MCF 10A (cell line): ENCODE results near the gene TBC1D4. TPM values are rescaled to one million over a fixed set of nuclear protein-coding genes. Genes with fewer than 3 reads are reported as not detected.
A peak's percentile ranks its signal among the peaks of the same experiment; 100 is the strongest.

Source experiments
- BruUV-seq: library from RNA; stranded (reverse); fragments of 400-500 nt; replicated peaks from 2 replicates; lab custom pipeline; 2021; lab: Mats Ljungman, UMichigan
- CTCF ChIA-PET: fragments of 300-600 bp; sonication (Branson Sonifier 250); formaldehyde crosslinking; extraction: SDS; loops from one replicate; lab custom pipeline; 2021; ENCODE audit warnings: antibody characterized with exemption, inconsistent platforms; lab: Yijun Ruan, JAX
- POLR2A ChIA-PET: fragments of 300-600, 350-650 bp; sonication (Branson Sonifier 250); formaldehyde crosslinking; extraction: SDS; loops from one replicate; lab custom pipeline; 2020; ENCODE audit warnings: antibody characterized with exemption, inconsistent platforms; lab: Yijun Ruan, JAX
- DNase-seq: peaks from one replicate; pipeline ENCODE4 v3.0.0-alpha.2; 2018; ENCODE audit not compliant: unreplicated experiment
- H3K27ac Mint-ChIP-seq: one replicate; pipeline ENCODE4 v1.8.0; 2022; ENCODE audit warnings: mild to moderate bottlenecking, low read depth, mixed read lengths; ENCODE audit not compliant: unreplicated experiment
- H3K27me3 Mint-ChIP-seq: one replicate; pipeline ENCODE4 v1.8.0; 2022; ENCODE audit warnings: mixed read lengths; ENCODE audit not compliant: insufficient read depth, unreplicated experiment
- H3K36me3 Mint-ChIP-seq: one replicate; pipeline ENCODE4 v1.8.0; 2022; ENCODE audit warnings: mild to moderate bottlenecking, moderate library complexity, mixed read lengths; ENCODE audit not compliant: insufficient read depth, unreplicated experiment
- H3K4me1 Mint-ChIP-seq: one replicate; pipeline ENCODE4 v1.8.0; 2022; ENCODE audit warnings: mixed read lengths; ENCODE audit not compliant: insufficient read depth, unreplicated experiment
- H3K4me3 Mint-ChIP-seq: one replicate; pipeline ENCODE4 v1.8.0; 2022; ENCODE audit warnings: mild to moderate bottlenecking, moderate library complexity, mixed read lengths; ENCODE audit not compliant: unreplicated experiment
- H3K9me3 Mint-ChIP-seq: one replicate; pipeline ENCODE4 v1.8.0; 2022; ENCODE audit warnings: mixed read lengths; ENCODE audit not compliant: unreplicated experiment
- intact Hi-C: fragments of 100-400 bp; cut with micrococcal nuclease; formaldehyde crosslinking; loops from 2 replicates; pipeline ENCODE4 v1.14.1; 2022
- total RNA-seq: library from RNA; stranded (reverse); gene quantifications from 2 replicates; pipeline ENCODE4 v1.2.3, GENCODE V29; 2022
- TF ChIP-seq, protein P1 (sequence below): fragments of 200-600 bp; IDR thresholded peaks from one replicate; pipeline ENCODE4 v1.8.0; 2022; ENCODE audit warnings: antibody characterized with exemption, mild to moderate bottlenecking; ENCODE audit not compliant: unreplicated experiment

TBC1D4 gene
- total RNA-seq, 1 experiment from 2014 or later, result 9.3 TPM

DNA sequence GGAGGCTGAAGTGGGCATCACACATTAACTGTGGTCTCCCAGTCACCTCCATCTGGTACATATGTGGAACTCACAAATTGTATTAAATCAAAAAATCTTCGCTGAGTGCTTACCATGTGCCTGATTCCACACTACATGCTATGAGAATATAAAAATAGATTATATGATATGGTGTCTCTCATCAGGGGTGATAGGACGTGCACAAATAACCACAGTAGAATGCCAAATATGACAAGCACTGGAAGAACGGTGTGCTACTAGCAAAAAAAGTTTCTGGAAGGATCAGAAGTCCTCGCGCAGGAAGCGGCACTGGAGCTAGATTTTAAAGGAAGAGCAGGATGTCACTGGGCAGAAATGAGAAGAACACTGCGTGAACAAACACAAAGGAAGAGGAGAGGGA lies 62.3 kb downstream of the TBC1D4 start:
- Mint-ChIP-seq H3K4me1 (peaks cover 39% of the 10 kb centered on the region), H3K4me3 (no peak overlapping the region), H3K36me3 (no peaks in the 10 kb centered on the region), H3K9me3 (no peaks in the 10 kb centered on the region), H3K27me3 (no peaks in the 10 kb centered on the region), H3K27ac (no peak overlapping the region)
- POLR2A ChIA-PET, result interaction anchor here (0.7 to 4.2 kb wide), 8 partner anchors 18 to 118 kb away, joined by 3 to 38 read pairs (median 5); partner anchors contain the start of genes COMMD6 and TBC1D4
- TF ChIP-seq, protein P1, sequence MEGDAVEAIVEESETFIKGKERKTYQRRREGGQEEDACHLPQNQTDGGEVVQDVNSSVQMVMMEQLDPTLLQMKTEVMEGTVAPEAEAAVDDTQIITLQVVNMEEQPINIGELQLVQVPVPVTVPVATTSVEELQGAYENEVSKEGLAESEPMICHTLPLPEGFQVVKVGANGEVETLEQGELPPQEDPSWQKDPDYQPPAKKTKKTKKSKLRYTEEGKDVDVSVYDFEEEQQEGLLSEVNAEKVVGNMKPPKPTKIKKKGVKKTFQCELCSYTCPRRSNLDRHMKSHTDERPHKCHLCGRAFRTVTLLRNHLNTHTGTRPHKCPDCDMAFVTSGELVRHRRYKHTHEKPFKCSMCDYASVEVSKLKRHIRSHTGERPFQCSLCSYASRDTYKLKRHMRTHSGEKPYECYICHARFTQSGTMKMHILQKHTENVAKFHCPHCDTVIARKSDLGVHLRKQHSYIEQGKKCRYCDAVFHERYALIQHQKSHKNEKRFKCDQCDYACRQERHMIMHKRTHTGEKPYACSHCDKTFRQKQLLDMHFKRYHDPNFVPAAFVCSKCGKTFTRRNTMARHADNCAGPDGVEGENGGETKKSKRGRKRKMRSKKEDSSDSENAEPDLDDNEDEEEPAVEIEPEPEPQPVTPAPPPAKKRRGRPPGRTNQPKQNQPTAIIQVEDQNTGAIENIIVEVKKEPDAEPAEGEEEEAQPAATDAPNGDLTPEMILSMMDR, result no peak
- intact Hi-C loops, result no loop called here
- BruUV-seq, result no TSS peak
- CTCF ChIA-PET, result interaction anchor here (1.4 to 1.5 kb wide), 2 partner anchors 11 to 62 kb away, joined by 5 to 6 read pairs; partner anchors contain the start of gene TBC1D4
- DNase-seq, result no peak

DNA sequence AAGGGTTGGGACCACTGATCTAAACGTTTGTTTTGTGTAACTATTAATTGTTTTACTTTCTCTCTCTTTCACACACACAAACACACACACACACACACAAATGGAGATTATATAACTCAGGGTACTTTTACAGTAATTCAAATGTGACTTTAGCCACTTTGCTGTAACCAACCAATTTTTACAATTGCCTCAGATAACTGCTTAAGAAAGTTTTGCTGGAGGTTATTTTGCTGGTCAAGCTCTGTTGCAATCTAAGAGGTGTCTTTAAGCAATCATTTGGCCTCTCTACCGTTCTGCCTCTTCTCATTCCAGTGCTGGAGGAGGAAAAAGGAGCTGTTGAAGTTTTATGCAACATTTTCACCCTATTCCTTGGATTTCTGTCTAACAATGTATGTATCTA lies 63.0 kb downstream of the TBC1D4 start:
- ChIA-PET CTCF (interaction anchor here (1.2 to 1.5 kb wide), 3 partner anchors 11 to 63 kb away, joined by 3 to 6 read pairs (median 5); partner anchors contain the start of gene TBC1D4), POLR2A (interaction anchor here (0.7 to 4.2 kb wide), 10 partner anchors 19 to 119 kb away, joined by 3 to 38 read pairs (median 4); partner anchors contain the start of genes COMMD6 and TBC1D4)
- DNase-seq, result peak; percentile 78
- BruUV-seq, result no TSS peak
- intact Hi-C loops, result no loop called here
- Mint-ChIP-seq H3K4me1 (peaks cover 46% of the 10 kb centered on the region), H3K27me3 (no peaks in the 10 kb centered on the region), H3K4me3 (no peak overlapping the region), H3K9me3 (no peaks in the 10 kb centered on the region), H3K36me3 (no peaks in the 10 kb centered on the region), H3K27ac (peak overlapping the region; percentile 20)
- TF ChIP-seq, protein P1, result no peak

DNA sequence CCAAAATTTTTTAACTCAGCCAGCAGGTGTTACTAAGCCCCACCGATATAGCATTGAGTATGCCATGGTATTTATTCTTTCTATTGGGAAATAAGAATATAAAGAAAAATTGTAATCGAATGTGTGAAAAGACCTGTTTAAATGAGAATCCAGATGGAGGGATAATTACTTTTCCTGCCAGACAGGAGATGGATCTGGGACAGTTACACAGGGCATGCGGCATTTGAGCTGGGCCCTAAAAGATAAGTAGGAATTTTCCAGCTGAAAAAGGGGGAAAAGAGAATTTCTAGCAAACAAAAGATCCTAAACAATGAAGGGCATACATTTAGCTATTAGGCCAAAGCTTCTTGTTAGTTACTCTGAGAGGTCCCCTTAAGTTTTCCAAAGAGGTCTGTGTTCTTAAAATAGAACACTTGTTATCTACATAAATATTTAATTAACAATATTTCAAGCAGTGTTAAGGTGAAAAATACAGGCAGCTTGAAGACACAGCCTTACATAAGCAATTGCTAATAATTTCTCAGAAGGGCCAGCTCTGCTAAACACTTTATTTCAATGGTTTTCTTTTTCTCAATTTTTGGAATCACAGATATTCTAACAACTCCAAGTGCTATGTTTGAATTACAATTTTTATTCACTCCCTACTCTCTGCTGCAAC lies 63.7 kb downstream of the TBC1D4 start:
- Mint-ChIP-seq H3K4me3 (no peak overlapping the region), H3K36me3 (no peaks in the 10 kb centered on the region), H3K27ac (peak overlapping the region; percentile 20), H3K4me1 (peaks cover 46% of the 10 kb centered on the region), H3K9me3 (no peaks in the 10 kb centered on the region), H3K27me3 (no peaks in the 10 kb centered on the region)
- TF ChIP-seq, protein P1, result no peak
- BruUV-seq, result no TSS peak
- DNase-seq, result no peak
- intact Hi-C loops, result no loop called here
- ChIA-PET POLR2A (interaction anchor here (0.6 to 4.2 kb wide), 13 partner anchors 9 to 71 kb away, joined by 3 to 38 read pairs (median 4); partner anchors contain the start of gene TBC1D4), CTCF (interaction anchor here (1.2 to 1.5 kb wide), 2 partner anchors 12 to 54 kb away, joined by 3 to 6 read pairs; no protein-coding TSS in a partner anchor)

DNA sequence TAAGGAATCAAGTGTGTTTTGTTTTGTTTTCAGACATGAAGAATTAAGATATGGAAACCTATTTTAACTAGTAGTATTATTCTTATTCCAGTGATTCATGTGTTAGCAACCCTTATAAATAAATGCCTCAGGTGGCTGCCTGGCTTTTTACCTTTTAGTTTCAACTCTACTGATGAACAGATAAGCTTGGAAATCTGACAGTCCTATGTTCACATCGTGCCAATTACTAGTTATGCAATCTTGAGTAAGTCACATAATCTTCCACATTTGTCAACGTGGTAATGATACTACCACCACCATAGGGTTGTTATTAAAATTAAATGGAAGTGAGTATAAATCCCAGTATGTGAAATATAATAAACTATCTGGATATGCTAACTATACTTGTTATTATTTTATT lies 64.3 kb downstream of the TBC1D4 start:
- H3K27ac Mint-ChIP-seq, result peak overlapping the region; percentile 28
- no peak overlapping the region for H3K4me3 Mint-ChIP-seq
- TF ChIP-seq, protein P1, result no peak
- peaks cover 46% of the 10 kb centered on the region for H3K4me1 Mint-ChIP-seq
- peak; percentile 65 for DNase-seq
- intact Hi-C loops, result loop anchor here (2.0 kb wide), 1 partner anchor 65 kb away; the partner anchor contains the start of gene TBC1D4
- no peaks in the 10 kb centered on the region for H3K9me3 Mint-ChIP-seq
- ChIA-PET POLR2A (interaction anchor here (0.6 to 4.2 kb wide), 12 partner anchors 10 to 1439 kb away, joined by 3 to 38 read pairs (median 4); partner anchors contain the start of gene TBC1D4), CTCF (no interaction called here)
- no peaks in the 10 kb centered on the region for H3K27me3 Mint-ChIP-seq
- no TSS peak for BruUV-seq
- H3K36me3 Mint-ChIP-seq, result no peaks in the 10 kb centered on the region
